ENCODE data around the gene CDK18.

The CDK18 gene

DNA sequence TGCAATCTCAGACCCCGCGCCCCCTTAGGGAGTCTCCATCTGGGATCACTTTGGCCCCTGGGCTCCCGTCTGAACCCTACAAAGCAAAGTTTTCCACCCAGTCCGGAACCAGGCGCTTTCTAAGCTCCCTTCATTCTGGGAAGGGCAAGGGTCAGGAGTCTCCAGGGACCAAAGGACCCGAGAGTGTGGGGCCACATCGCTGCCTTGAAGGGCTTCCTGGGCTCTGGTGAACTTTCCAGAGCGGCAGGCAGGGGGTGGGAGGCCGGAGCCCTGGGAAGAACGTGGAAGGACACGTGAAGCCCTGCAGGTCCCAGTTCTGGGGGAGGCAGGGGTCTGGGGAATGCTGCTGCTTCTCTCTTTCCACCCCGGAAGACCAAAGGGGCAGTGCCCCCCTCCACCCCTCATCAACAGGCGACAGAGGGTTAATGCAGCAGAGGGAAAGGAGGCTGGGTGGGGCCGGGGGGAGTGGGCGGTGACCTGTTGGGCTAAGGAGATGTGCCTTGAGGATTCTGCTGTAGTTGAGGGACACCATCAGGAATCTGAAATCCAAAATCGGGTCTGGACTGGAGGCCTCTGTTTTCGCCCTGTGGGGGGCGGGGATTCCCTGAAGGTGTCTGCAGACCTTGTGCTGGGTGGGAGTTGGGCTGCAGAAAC lies 734 bp downstream of the CDK18 start:
- no peak for DNase-seq (ENCODE audit: low read depth in 2 of 2)

DNA sequence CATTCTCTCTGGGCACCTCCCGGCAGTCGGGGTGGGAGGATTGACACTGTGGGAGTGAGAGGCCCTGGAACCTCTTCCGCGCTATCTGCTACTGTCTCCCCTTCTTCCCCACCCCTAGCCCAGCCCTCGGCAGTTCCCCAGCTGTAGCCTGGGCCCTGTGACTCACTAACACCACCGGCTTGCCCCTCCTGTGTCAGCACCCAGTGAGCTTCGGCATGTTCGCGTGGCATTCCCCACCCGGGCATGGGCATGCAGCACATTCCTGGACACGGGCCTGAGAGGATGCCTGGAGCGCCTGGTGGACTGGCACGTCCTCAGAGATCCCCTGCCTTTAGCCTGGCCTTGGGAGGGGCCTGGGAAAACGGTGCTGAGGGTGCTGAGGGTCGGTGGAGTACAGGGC lies 1.3 kb downstream of the CDK18 start:
- DNase-seq (ENCODE audit: low read depth in 2 of 2) = no peak

DNA sequence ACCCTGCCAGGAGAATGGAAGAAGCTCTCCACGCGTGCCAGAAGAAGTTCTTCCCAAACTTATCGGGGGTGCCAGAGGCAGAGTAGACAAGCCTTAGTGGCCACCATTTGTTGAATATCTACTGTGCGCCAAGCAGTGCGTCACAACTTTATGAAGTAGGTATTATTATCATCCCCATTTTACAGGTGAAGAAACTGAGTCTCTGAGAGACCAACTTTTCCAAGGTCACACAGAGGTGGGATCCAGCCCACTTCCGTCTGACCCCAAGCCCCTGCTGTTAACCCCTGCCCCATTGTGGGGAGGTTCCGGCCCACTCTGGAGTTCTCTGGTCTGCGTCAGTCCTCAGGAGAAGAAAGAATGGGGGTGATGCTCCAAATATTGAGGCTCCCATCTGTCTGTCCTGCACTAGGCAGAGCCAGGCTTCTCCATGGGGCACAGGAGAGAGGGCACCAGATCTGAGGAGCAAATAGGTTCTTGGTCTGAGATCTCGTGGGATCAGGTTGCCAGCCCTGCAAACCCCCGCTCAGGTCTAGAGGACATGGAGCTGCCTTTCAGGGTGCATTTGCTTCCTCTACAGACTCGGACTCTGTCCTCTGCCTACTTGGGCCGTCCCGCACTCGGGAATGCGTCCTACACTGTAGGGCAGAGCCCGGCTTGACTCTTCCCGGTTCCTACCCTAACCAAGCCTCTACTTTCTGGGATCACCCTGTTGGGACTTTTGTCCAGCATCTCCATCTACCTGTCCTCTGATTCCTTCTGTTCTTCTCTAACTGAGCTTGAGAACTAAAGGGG lies 2.1 kb downstream of the CDK18 start:
- DNase-seq (ENCODE audit: low read depth in 2 of 2) = no peak

DNA sequence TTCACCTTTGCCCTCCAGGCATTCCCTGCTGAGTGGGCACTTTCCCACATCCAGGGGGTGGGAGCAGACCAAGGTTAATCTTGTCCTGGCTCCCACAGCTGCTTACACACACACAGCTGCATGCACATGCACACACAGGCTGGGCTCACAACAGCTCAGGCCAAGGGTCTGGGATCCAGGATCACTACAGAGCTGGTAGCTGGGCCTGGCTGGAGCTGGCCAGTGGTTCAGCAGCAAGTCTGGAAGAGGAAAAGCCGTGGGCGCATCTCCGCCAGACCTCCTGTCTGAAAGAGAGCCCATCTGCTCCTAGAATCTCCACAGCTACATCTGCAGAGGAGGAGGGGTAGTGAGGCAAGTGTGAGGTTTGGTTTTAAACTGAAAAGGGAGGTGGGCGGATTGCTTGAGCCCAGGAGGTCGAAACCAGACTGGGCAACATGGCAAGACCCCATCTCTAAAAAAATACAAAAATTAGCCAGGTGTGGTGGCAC lies 3.8 kb downstream of the CDK18 start:
- DNase-seq (ENCODE audit: low read depth in 2 of 2) = no peak

DNA sequence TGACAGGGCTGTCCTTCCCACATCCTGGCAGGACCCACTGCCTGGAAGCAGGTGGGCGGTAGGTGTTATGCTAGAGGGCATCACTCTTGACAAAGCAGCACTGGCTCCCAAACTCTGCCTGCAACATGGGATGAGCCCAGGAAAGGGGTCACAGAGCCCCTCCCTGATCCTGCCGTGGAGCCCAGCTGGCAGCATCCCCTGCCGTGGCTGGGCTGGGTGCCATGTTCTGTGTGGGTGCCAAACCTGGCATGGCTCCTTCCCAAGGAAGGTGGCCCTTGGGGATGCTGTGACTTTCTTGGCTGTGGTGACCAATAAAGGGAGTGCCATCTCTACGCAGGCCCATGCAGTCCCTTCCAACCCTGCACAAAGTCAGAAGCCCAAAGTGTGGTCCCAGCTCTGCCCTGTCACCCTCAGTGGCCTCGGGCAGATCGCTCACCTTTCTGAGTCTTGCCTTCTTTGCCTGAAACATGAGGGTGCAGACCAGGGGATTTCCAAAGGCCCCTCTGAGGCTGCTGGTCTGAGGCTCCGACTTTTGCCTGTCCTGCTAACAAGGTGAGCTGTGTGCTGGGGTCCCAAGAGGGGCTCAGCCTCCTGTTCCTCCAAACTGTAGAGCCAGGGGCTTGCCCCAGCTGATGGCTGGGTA lies 6.0 kb downstream of the CDK18 start:
- no peak for DNase-seq (ENCODE audit: low read depth in 2 of 2)

DNA sequence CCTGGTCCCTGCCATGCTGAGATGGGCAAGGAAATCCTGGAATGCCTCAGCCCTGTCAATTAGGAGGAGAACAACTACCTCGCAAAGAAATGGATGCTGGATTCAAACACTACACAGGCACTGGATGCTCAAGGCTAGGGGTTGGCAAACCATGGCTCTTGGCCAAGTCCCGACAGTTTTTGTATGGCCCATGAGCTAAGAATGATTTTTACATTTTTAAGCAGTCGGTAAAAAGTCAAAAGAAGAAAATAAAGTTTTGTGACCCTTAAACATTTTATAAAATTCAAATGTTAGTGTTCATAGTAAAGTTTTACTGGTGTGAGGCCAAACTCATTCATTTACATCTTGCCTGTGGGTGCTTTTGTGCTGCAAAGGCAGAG lies 6.5 kb downstream of the CDK18 start:
- DNase-seq (ENCODE audit: low read depth in 2 of 2) = no peak

DNA sequence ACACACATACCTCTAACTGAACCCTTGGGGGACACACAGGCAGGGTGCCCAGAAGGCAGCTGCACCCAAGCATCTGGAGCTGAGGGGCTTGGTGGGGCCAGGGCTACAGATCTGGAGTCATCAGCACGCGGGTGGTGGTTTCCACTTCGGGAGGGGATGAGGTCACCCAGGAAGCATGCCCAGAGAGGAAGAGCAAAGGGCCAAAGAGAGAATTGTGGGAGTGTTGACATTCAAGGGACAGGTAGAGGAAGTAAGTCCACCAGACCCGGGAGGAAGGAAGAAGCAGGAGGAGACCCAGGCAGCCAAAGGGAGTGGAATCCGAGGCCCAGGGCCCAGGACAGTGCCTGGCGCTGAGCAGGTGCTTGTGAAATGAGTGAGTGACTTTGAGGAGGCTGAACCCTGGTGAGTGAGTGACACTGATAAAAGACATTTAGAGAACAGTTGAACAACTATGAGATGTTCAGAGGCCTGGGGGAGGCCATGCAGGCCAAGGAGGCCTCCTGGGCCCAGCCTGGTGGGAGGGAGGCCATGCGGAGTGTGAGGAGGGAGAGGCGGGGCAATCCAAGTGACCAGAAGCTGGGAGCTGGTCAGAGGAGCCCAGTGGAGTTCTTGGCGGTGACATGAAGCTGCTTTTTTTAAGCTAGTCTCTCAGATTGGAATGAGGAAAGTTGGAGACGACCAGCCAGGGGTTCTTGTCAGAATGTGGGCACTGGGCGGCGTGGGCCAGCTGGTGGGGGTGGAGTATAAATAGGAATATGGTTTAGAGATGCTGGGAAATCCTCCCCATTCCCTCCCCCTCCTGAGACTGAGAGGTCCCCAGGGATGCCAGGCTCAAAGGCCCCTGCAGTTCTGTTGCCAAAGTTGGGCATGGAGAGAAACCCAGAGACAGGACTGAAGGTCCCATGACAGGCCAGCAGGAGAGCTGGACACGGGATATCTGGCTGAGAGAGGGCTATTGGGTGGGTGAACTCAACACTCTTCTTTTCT lies 7.9 kb downstream of the CDK18 start:
- no peak for DNase-seq (ENCODE audit: low read depth in 2 of 2)

DNA sequence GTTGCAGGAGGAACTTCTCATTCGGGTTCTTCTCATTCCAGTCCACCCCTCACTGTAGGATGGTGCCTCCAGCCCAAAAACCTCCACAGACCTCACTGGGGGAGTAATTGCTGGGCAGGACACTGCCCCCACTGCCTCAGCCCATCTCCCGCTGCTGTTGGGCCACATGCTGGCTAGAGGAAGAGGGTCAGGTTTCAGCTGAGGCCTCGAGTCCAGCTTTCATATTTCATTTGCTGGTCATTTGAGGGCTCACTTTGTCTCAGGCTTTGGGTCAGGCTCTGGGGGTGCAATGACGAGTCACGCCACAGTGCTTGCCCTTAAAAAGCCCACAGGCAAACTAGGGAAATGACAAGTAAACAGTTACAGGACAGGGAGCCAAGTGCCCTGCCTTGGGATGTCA lies 9.3 kb downstream of the CDK18 start:
- DNase-seq (ENCODE audit: low read depth in 2 of 2) = no peak

DNA sequence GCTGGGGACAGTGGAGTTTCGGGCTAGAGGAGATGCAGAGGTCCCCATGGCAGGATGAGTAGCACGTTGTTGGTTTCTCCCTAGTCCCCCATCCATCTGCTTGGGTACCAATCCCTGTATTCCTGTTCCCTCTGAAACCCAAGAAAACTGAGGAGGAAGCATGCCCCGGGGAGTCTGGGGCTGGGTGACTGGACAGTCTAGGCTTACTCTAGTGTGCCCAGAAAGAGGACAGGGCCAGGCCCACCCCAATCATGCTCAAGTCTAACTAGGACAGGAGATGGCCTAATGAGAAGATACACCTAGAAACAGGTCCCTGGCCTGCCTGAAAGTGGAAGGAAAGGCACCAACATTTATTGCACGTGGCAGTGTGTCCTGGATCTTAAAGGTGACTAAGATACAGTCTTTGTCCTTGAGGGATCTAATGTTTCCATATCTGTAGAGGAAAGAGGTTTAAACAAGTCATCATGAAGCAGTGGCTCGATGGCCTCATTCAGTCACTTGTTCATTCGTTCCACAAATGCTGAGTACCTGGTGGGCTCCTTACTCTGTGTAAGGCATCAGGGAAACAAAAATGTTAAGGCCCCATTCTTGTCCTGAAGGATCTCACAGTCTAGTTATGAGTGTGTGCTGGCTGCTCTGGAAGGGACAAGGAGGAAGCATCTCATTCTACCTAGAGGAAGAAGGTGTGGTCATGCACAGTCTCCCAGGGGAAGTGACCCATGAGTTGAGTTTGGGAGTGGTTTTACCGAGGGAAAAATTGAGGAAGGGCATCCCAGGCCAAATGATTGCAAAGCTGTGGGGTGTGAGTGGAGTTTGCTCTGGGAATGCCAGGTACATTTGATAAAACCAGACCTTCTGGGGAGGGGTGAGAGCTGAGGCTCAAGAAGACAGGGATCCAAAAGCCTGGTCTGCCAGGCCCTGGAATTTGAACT lies 10.0 kb downstream of the CDK18 start:
- DNase-seq (ENCODE audit: low read depth in 2 of 2) = no peak

DNA sequence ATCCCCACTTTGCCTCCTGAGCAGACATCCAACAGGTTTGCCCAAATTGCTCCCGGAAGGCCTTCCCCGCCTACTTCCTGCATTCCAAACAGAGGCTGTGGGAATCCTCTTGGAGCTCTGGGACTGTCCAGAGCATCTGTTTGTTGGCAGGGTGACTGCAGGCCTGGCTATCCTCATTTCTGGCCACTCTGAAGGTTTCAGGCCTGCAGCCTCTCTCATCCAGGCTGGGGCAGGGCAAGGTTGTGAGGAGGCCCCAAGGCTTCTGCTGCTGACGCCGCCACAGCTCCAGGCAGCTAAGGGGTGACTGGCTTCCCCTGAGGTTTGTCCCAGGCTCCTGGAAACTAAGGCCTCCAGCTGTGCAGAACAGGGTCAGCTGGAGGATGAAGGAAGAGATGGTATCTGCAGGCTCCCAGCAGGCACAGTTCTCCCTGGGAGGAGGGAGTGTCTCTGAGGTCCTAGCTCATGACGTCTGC lies 11.3 kb downstream of the CDK18 start:
- DNase-seq (ENCODE audit: low read depth in 2 of 2) = no peak

DNA sequence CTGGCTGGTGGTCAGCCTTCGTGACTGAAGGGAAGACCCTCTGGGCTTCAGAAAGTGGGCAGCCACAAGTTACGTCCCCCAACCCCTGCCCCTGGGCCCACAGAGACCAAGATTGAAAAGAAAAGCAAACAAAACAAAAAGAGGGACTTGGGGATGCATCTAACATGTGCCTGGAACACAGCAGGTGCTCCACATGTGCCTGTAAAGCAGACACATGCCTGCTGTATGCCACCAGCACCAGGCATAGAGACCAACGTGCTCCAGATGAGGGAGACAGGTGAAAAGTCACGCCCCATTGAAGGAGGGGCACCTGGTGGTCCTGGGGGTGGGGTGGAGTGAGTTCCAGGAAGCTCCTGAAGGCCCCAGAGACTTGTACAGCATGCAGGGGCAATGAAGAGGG lies 11.9 kb downstream of the CDK18 start:
- DNase-seq (ENCODE audit: low read depth in 2 of 2) = no peak

DNA sequence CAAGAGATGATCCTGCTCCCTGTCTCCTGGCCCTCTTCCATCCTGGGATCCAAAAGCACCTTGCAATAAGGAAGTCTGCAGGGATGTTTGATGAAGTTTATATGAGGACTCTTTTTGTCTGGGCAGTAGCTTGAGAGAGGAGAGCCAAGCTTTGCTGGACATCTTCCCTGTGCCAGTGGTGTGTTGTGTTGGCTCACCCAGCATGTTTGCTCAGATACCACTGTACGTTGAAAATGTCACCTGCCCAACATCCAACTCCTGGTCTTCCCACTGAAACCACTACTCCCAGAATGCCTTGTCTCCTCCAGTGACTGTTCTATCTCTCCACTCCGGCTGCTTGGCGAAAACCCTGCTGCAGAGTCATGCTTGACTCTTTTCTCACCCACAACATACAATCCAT lies 12.8 kb downstream of the CDK18 start:
- DNase-seq (ENCODE audit: low read depth in 2 of 2) = no peak

DNA sequence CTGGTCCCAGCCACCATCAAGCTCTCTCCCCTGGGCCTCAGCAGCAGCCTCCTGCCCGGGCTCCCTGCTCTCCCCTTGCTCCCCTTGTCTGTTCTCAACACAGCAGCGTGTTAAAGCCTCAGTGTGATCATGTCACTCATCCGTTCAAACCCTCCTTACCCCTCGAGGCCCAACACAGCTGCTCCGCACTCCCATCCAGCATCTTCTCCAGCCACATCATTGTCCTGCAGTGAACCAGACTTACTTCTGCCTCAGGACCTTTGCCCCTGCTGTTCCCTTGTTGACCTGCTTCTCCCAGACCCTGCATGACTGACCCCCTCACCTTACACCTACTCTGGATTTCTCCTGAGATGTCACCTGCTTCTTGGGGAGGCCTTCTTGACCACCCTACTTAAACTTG lies 13.3 kb downstream of the CDK18 start:
- DNase-seq (ENCODE audit: low read depth in 2 of 2) = no peak

DNA sequence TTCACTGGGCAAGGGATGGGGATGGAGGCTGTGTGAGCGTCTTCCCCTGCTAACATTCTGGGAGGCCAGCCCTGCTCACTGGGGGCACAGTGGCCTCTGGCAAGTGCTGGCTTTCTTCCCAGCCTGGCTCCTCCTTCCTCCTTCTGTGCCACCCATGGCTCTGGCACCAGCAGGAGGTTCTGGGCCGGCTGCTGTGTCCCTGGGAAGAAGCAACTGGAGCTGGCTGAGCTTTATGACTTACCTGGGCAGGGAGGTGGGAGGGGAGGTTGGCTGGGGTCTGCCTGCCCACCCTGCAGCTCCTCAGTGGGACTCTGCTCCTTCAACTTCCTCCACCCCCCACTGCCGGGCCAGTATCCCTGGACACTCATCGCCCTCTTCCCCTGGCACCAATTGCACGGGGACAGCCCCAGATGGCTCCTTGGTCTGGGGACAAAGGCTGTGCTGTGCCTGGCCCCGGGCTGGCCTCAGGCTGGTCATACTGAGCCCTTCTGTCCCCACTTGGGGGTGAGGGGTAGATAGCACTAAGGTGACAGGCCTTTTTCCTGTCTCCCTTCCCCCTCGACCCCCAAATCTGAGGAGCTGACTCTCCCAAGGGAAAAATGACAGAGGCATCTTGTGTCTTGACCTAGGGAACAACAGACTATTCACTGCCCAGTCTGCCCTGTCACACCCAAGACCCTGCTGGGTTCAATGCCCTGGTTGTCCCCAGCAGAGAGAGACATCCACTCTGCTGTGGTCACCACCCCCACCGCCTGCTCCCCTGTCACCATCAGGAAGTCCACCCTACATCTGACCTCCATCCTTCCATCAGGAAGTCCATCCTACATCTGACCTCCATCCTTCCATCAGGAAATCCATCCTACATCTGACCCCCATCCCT lies 14.4 kb downstream of the CDK18 start:
- no peak for DNase-seq (ENCODE audit: low read depth in 2 of 2)

DNA sequence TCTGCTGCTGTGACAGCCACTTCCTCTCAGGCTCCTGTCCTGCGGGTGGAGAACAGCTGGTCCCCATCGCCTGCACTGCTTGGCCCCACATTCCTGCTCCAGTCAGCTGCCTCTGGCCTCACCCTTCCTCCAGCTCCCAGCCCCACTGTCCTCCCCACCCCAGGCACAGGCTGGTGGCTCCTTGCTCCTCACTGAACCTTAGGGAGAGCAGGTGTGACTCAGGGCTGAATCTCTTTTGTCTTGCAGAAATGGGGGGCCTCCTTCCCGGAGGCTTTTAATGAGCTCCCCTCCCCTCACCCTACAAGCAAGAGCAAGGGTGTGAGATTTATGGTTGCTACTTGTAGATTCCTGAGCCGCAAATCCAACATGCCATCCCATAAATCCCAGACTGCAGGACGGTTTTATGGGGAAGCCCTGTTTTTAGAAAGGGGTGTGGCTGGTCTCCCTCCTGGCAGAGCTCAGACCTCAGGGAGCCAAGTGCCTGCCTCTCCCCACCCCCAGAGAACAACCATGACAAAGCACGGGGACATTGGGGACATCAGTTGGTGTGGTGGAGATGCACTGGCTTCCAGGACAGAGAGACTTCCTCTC lies 15.2 kb downstream of the CDK18 start:
- no peak for DNase-seq (ENCODE audit: low read depth in 2 of 2)

DNA sequence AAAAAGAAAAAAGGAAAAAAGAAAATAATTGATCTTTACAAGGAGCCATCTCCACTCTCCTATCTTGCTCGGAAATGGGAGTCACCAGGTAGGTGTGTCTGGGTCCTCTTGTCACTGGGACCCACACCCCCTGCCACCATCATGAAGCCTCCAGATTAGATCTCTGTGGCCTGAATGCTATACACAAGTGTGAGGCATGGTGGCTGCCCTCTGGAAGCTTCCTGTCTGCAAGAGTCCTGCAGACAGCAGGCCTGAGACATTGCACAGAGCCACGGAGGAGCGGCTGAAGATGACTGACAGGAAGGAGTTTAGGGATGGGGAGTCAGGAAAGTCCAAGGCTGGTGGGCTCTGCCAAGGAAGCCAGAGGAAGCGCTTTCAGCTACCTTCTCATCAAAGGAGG lies 16.2 kb downstream of the CDK18 start:
- DNase-seq (ENCODE audit: low read depth in 2 of 2) = no peak

DNA sequence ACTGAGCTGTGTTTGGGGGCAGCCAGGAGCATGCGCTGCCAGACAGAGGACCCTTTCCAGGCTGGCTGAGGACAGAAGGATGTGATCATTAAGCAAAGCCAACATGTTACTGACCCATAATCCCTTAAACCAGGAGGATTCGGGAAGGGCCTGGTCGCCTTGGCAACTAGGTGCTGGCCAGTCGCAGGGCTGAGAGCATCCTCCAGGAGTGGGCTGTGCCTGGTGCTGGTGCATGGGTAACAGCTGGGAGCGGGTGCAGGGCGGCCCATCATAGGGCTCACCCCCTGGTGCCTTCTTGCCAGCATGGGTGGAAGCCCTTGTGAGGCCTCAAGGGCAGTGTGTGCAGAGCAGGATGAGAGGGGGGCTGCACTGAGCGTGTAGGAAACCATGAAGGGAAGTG lies 17.2 kb downstream of the CDK18 start:
- no peak for DNase-seq (ENCODE audit: low read depth in 2 of 2)

DNA sequence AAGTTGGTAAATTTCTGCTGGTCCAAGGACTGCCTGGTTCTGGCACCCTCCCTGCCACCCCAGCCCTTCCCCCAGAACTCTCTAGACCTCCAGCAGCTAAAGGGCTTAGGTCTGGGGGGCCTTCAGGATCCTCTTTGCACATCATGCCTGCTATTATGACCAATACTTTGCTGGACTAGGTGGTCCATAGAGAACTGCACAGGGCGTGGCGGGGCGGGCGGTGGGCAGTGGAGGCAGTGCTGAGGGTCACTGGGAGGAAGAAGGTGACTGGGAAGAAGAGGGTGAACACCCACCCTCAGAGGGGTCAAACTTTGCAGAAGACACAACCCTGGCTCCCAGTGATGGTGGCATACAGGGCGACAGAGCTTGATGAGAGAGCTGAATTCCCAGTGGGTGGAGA lies 18.2 kb downstream of the CDK18 start:
- no peak for DNase-seq (ENCODE audit: low read depth in 2 of 2)

DNA sequence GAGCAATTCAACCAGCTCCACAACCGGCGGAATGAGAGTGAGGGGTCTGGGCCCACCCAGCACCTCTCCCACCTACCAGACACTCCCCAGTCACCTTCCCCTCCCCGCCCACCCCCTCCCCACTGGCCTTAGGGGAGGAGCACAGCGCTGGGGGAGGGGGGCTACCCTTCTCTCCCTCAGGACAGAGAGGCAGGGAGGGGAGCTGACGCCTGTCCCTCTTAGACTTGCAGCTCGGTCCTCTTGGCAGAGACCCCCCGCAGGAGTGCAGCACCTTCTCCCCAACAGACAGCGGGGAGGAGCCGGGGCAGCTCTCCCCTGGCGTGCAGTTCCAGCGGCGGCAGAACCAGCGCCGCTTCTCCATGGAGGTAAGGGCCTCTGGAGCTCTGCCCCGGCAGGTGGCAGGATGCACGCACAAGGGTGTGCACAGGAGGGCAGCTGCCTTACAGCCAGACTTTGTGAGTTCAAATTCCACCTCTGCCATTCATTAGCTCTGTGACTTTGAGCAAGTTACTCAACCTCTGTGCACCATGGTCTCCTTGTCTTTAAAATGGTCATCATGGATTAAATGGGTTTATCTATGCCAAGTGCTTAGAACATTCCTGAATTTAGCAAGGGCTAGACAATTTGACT lies 18.9 kb downstream of the CDK18 start:
- no peak for DNase-seq (ENCODE audit: low read depth in 2 of 2)

Measured in stimulated activated CD8-positive, alpha-beta memory T cell treated with anti-CD3 and anti-CD28 coated beads, Interleukin-2, amount 100 ng/mL, for 1 hour (primary cell).